ENCODE data around the gene SAP25. TPM values are rescaled to one million over a fixed set of nuclear protein-coding genes. Genes with fewer than 3 reads are reported as not detected.
A peak's percentile ranks its signal among the peaks of the same experiment; 100 is the strongest.

SAP25 gene
- total RNA-seq, 1 experiment from 2014 or later, result 4.4 TPM

GRCh38 chr7:100584683-100585510 lies 11.2 kb upstream of the SAP25 start (continued):
- no peak for TF ChIP-seq YY1 (IDR thresholded peaks at IDR 0.05; ENCODE audit: extremely low read depth, insufficient replicate concordance, low read depth, low read length)
- no peak for TF ChIP-seq ATF3 (IDR thresholded peaks at IDR 0.05)
- no peak for TF ChIP-seq EZH2phosphoT487 (IDR thresholded peaks at IDR 0.05; ENCODE audit: borderline replicate concordance)
- no peak for TF ChIP-seq SP1 (IDR thresholded peaks at IDR 0.05; ENCODE audit: low read depth)
- TF ChIP-seq CEBPB (IDR thresholded peaks at IDR 0.05; ENCODE audit: low read depth), result no peak
- no peak for TF ChIP-seq POLR2A (IDR thresholded peaks at IDR 0.05; ENCODE audit: borderline replicate concordance, extremely low read depth, insufficient read depth, insufficient read length)
- TF ChIP-seq ZFX (IDR thresholded peaks at IDR 0.05), result no peak

GRCh38 chr7:100584054-100584682 lies 10.5 kb upstream of the SAP25 start:
- Histone ChIP-seq H3K79me2 (ENCODE audit: insufficient read depth, low read length) (peaks cover 11% of the 10 kb centered on the region; the same call in 1 of the 2 replicates), H3K9me2 (ENCODE audit: insufficient read depth) (no peaks in the 10 kb centered on the region), H3K4me1 (ENCODE audit: control insufficient read depth in 1 of 2, insufficient read depth in 2 of 2, low read length in 2 of 2) (peaks cover 2 to 22% of the 10 kb centered on the region in 2 experiments; a peak in 3 of 4 replicates), H3K27ac (ENCODE audit: low read depth, low read length) (peak overlapping the region; percentile 97; the same call in 1 of the 2 replicates), H3K4me3 (replicated peaks in 1 of 2; ENCODE audit: low read depth in 1 of 2, low read length in 2 of 2) (peak overlapping the region; percentile 71 to 87), H3K9me3 (ENCODE audit: control insufficient read depth in 1 of 2, insufficient read depth in 1 of 2, low read depth in 1 of 2, low read length in 2 of 2) (no peaks in the 10 kb centered on the region), H3K27me3 (ENCODE audit: insufficient read depth, low read length) (no peaks in the 10 kb centered on the region), H3K4me2 (ENCODE audit: low read length) (peak overlapping the region; percentile 88), H4K20me1 (ENCODE audit: insufficient read depth) (no peaks in the 10 kb centered on the region), H3K9ac (ENCODE audit: low read length) (peak overlapping the region; percentile 91), H2AFZ (ENCODE audit: low read depth, low read length, poor library complexity, severe bottlenecking) (no peak overlapping the region), H3K36me3 (ENCODE audit: control insufficient read depth in 1 of 2, insufficient read depth in 2 of 2, low read length in 2 of 2) (peaks cover 8 to 9% of the 10 kb centered on the region in 2 experiments; a peak in 3 of 4 replicates)
- ATAC-seq (no peak), DNase-seq (ENCODE audit: low read depth, low spot score) (no peak)
- BruUV-seq (replicated peaks), result no TSS peak
- ChIA-PET CTCF (interaction anchor here (0.5 to 1.0 kb wide), 3 partner anchors 25 to 494 kb away, joined by 3 read pairs; partner anchors contain the start of gene MOSPD3), POLR2A (no interaction called here), RAD21 (ENCODE audit: low non-redundant PET in 1 of 2, low total read pairs in 2 of 2, uncharacterized antibody in 2 of 2, unreplicated experiment in 2 of 2) (interaction anchor here in 1 of 2 experiments (0.6 kb wide), 1 partner anchor 71 kb away, joined by 4 read pairs; no protein-coding TSS in a partner anchor)
- TF ChIP-seq RAD21 (IDR thresholded peaks at IDR 0.05; ENCODE audit: low read depth), result no peak
- no peak for TF ChIP-seq CTCF (IDR thresholded peaks at IDR 0.05 in 2 of 3, conservative IDR thresholded peaks at IDR 0.05 in 1 of 3; ENCODE audit: borderline replicate concordance in 1 of 3, insufficient read depth in 1 of 3, low read depth in 2 of 3, low read length in 2 of 3)
- no peak for TF ChIP-seq ATF3 (IDR thresholded peaks at IDR 0.05)
- TF ChIP-seq ELF1 (IDR thresholded peaks at IDR 0.05; ENCODE audit: borderline replicate concordance, low read depth), result no peak
- no peak for TF ChIP-seq SIN3A (IDR thresholded peaks at IDR 0.05; ENCODE audit: low read depth)
- no peak for TF ChIP-seq CBX3 (IDR thresholded peaks at IDR 0.05; ENCODE audit: low read depth)
- no peak for TF ChIP-seq ZBTB33 (IDR thresholded peaks at IDR 0.05; ENCODE audit: extremely low read depth, insufficient replicate concordance, low read length)
- TF ChIP-seq REST (IDR thresholded peaks at IDR 0.05; ENCODE audit: low read depth), result no peak
- intact Hi-C loops (cut with micrococcal nuclease), result no loop called here

All from HCT116 (cell line).